MG63 (cell line): ENCODE measurements around the gene SH2D3C. TPM values are rescaled to one million over a fixed set of nuclear protein-coding genes. Genes with fewer than 3 reads are reported as not detected.

ENCODE experiments used
- DNase-seq: peaks from one replicate; pipeline ENCODE4 v3.0.0-alpha.2; 2020
- H3K27me3 ChIP-seq: fragments of 250-450 bp; sonication (Bioruptor Pico); 2 replicates; pipeline ENCODE4 v1.5.1; 2020; ENCODE audit warnings: mild to moderate bottlenecking, moderate library complexity
- H3K36me3 ChIP-seq: fragments of 250-450 bp; sonication (Bioruptor Pico); 2 replicates; pipeline ENCODE4 v1.5.1; 2020; ENCODE audit warnings: mild to moderate bottlenecking, moderate library complexity
- H3K4me3 ChIP-seq: fragments of 250-450 bp; sonication (Bioruptor Pico); 2 replicates; pipeline ENCODE4 v1.5.1; 2020; ENCODE audit warnings: mild to moderate bottlenecking, moderate library complexity
- H3K9me3 ChIP-seq: fragments of 250-450 bp; sonication (Bioruptor Pico); 2 replicates; pipeline ENCODE4 v1.5.1; 2020; ENCODE audit warnings: mild to moderate bottlenecking, moderate library complexity
- total RNA-seq: library from RNA; depleted of rRNA; stranded (reverse); fragments of >200 nt; shearing (Covaris generic); gene quantifications from 2 replicates; pipeline ENCODE4 v1.2.3, GENCODE V29; 2014; ENCODE audit warnings: low replicate concordance; rRNA removed

Gene SH2D3C, protein sequence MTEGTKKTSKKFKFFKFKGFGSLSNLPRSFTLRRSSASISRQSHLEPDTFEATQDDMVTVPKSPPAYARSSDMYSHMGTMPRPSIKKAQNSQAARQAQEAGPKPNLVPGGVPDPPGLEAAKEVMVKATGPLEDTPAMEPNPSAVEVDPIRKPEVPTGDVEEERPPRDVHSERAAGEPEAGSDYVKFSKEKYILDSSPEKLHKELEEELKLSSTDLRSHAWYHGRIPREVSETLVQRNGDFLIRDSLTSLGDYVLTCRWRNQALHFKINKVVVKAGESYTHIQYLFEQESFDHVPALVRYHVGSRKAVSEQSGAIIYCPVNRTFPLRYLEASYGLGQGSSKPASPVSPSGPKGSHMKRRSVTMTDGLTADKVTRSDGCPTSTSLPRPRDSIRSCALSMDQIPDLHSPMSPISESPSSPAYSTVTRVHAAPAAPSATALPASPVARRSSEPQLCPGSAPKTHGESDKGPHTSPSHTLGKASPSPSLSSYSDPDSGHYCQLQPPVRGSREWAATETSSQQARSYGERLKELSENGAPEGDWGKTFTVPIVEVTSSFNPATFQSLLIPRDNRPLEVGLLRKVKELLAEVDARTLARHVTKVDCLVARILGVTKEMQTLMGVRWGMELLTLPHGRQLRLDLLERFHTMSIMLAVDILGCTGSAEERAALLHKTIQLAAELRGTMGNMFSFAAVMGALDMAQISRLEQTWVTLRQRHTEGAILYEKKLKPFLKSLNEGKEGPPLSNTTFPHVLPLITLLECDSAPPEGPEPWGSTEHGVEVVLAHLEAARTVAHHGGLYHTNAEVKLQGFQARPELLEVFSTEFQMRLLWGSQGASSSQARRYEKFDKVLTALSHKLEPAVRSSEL
- not detected in 2 replicates for total RNA-seq

- H3K27me3 ChIP-seq, result no peaks in the 10 kb centered on the region
- DNase-seq, result no peak
- H3K4me3 ChIP-seq, result no peak within 1 kb of the TSS
- H3K36me3 ChIP-seq, result no peaks in the 10 kb centered on the region
- H3K9me3 ChIP-seq, result no peaks in the 10 kb centered on the region
These were observed at the start of gene SH2D3C for GRCh38 chr9:127778280-127779135. Gene SH2D3C (minus strand): TSS chr9:127778666. CDS start chr9:127778627, 39 bp downstream.

DNA sequence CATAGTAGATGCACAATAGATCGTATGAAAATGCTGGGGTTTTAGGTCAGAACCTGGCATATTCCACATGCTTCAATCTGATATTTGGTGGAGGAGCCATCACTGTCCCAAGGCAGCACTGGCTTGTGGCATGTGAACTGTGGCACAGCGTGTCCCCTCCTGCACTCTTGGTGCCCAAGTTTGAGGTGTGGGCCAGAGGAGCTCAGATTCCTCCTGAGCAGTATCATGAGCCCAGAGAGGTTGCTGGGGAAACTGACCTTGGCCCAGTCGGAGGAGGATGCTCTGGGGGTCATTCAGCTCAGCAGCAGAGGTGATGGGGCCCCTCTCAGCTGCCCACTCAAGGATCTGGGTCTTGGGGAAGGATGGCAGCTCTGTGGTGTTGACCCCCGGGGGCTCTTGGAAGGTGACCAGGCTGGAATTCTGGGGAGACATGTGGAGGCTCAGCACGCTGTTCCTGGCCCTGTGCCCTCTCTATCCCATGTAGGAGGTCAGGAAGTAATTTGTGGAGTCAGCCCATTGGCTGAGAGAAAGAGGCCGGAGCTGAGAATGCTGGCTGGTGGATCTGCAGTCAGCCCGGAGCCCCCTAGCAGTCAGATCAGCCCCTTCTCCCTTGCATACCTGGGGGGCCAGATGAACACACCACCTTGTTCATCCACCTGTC lies 47.9 kb upstream of the SH2D3C start:
- Histone ChIP-seq H3K9me3 (no peaks in the 10 kb centered on the region), H3K27me3 (no peaks in the 10 kb centered on the region), H3K4me3 (no peak overlapping the region), H3K36me3 (peaks cover 34% of the 10 kb centered on the region)
- no peak for DNase-seq

DNA sequence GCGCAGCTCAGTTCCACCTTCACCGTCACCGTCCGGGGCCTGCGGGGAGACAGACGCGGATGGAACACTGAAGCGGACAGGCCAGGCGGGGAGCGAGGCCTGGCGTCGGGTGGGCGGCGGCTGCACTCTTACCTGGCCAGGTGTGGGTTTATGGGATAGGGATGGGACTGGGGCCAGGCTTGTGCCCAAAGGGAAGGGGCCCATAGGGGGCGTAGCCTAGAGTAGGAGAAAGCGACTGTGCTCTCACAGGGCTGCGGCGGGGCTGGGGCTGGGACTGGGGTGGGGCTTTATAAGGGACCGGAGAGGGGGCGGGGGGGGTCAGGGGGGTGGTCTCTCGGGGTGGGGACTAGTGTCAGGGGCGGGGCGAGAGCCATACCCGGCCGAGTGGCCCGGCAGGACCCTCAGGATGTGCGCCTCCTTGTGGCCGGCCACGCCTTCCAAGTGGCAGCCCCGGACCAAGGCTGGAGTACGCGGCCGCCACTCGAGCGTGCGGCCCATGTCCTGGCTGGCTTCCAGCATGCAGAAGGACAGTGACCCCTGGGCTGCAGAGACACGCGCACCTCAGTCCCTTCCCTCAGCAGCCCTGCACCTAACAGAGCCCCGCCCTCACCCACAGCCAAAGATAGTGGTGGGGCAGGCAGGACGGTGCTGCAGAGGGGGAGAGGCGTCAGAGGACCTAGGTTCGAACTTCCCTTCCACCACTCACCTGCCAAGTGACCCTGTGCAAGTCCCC lies 47.0 kb upstream of the SH2D3C start:
- Histone ChIP-seq H3K36me3 (peaks cover 41% of the 10 kb centered on the region), H3K9me3 (no peaks in the 10 kb centered on the region), H3K27me3 (no peaks in the 10 kb centered on the region), H3K4me3 (no peak overlapping the region)
- no peak for DNase-seq

DNA sequence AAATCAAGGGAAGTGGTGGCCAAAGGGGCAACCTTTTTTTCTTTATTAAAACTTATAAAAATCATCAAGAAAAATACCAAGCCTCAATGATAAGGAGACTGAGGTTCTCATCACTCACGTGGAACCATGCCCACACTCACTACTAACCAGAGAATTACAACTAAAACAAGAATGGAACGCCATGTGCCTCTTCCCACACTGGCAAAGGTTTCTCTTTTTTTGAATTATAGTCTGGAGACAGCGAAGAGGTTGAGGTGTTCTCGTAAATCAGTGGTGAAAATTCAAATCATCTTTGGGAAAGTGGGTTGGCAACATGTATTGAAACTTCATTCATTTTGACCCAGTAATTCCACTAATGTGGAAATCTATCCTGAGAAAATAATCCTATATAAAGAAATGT lies 43.6 kb upstream of the SH2D3C start:
- Histone ChIP-seq H3K4me3 (no peak overlapping the region), H3K27me3 (no peaks in the 10 kb centered on the region), H3K9me3 (no peaks in the 10 kb centered on the region), H3K36me3 (peaks cover 55% of the 10 kb centered on the region)
- no peak for DNase-seq

DNA sequence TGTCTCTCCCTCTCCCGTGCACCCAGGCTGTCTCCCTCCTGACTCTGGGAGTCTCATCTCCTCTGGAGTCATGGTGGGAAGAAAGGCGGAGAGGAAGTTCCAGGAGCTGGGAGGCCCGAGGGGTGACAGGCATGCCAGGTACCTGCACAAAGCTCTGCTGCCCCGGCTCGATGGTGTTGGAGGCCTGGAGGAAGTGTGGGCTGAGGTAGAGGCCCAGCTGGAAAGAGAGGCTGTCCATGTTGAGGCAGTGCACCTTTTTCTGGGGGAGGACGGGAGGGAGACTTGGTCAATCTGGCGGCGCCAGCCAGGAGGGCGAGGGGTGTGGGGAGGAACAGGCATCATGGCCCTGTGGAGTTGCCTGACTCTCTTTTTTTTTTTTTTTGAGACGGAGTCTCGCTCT lies 40.1 kb upstream of the SH2D3C start:
- Histone ChIP-seq H3K36me3 (peaks cover 62% of the 10 kb centered on the region), H3K9me3 (no peaks in the 10 kb centered on the region), H3K27me3 (no peaks in the 10 kb centered on the region), H3K4me3 (no peak overlapping the region)
- DNase-seq, result no peak

- H3K4me3 ChIP-seq, result no peak overlapping the region
- DNase-seq, result no peak
- no peaks in the 10 kb centered on the region for H3K27me3 ChIP-seq
- peaks cover 67% of the 10 kb centered on the region for H3K36me3 ChIP-seq
- no peaks in the 10 kb centered on the region for H3K9me3 ChIP-seq
These were observed 39.5 kb upstream of the SH2D3C start for GRCh38 chr9:127817881-127818434.

GRCh38 chr9:127816728-127817127 lies 38.3 kb upstream of the SH2D3C start:
- no peak for DNase-seq
- Histone ChIP-seq H3K36me3 (peaks cover 73% of the 10 kb centered on the region), H3K27me3 (no peaks in the 10 kb centered on the region), H3K9me3 (no peaks in the 10 kb centered on the region), H3K4me3 (no peak overlapping the region)

- Histone ChIP-seq H3K27me3 (no peaks in the 10 kb centered on the region), H3K9me3 (no peaks in the 10 kb centered on the region), H3K4me3 (no peak overlapping the region), H3K36me3 (peaks cover 76% of the 10 kb centered on the region)
- no peak for DNase-seq
These were observed 37.9 kb upstream of the SH2D3C start for GRCh38 chr9:127816362-127816725.

DNA sequence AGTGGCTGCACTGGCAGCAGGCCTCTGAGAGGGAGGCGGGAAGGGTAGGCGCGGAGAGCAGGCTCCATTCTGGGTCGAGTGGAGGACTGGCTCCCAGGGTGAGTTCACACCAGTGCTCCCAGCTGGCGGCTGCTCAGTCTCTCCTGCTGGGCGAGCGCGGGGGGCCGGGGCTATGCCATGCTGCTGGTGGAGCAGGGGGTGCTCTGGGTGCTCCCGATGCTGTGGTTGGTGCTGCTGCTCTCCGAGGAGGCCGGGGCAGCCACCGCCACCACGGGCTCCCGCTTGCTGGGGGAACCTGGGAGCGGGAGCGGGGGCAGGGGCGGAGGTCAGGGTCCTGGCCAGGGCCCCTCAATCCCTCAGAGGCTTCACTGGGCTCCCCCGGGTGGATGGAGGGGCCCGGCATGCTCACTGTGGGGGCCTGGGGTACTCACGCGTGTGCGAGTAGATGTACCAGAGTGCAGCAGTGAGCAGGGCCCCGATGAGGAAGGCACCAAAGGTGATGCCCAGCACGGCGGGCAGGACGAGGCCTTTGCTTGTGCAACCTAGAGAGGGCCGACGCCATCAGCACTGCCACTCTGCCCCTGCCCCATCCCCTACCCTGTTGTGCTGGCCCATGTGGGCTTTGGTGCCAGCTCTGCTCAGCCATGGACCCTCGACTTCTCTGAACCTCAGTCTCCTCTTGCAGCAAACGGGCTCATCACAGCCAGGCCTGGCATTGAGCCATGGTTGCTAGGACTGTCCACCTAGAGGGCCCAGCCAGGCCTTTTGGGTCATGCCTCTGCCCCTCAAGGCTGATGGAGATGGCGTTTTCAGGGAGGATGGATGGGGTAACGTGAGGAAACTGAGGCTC lies 37.3 kb upstream of the SH2D3C start:
- Histone ChIP-seq H3K36me3 (peaks cover 70% of the 10 kb centered on the region), H3K9me3 (no peaks in the 10 kb centered on the region), H3K4me3 (no peak overlapping the region), H3K27me3 (no peaks in the 10 kb centered on the region)
- no peak for DNase-seq

GRCh38 chr9:127814619-127815511 lies 36.4 kb upstream of the SH2D3C start:
- H3K36me3 ChIP-seq, result peaks cover 71% of the 10 kb centered on the region
- no peak for DNase-seq
- H3K4me3 ChIP-seq, result no peak overlapping the region

GRCh38 chr9:127813686-127814226 lies 35.3 kb upstream of the SH2D3C start:
- no peak for DNase-seq
- H3K27me3 ChIP-seq, result no peaks in the 10 kb centered on the region
- H3K9me3 ChIP-seq, result no peaks in the 10 kb centered on the region
- peaks cover 69% of the 10 kb centered on the region for H3K36me3 ChIP-seq
- H3K4me3 ChIP-seq, result no peak overlapping the region

More at GRCh38 chr9:127814619-127815511, 36.4 kb upstream of the SH2D3C start:
- H3K27me3 ChIP-seq, result no peaks in the 10 kb centered on the region
- no peaks in the 10 kb centered on the region for H3K9me3 ChIP-seq

- H3K27me3 ChIP-seq, result no peaks in the 10 kb centered on the region
- no peak for DNase-seq
- H3K36me3 ChIP-seq, result peaks cover 67% of the 10 kb centered on the region
- no peak overlapping the region for H3K4me3 ChIP-seq
- no peaks in the 10 kb centered on the region for H3K9me3 ChIP-seq
These were observed 34.6 kb upstream of the SH2D3C start for GRCh38 chr9:127812936-127813675.

DNA sequence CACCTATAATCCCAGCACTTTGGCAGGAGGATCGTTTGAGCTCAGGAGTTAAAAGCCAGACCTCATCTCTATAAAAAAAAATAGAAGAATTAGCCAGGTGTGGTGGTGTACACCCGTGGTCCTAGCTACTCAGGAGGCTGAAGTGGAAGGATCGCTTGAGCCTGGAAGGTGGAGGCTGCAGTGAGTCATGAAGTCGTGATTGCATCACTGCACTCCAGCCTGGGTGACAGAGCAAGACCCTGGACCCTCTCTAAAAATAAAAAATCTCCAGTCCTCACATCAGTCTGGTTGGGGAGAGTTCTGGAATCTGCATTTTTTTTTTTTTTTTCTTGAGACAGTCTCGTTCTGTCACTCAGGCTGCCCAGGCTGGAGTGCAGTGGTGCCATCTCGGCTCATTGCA lies 33.5 kb upstream of the SH2D3C start:
- Histone ChIP-seq H3K4me3 (no peak overlapping the region), H3K36me3 (peaks cover 66% of the 10 kb centered on the region), H3K9me3 (no peaks in the 10 kb centered on the region), H3K27me3 (no peaks in the 10 kb centered on the region)
- no peak for DNase-seq
